ENCODE measurements around the gene CERS6.
A peak's percentile ranks its signal among the peaks of the same experiment; 100 is the strongest.
"Not testable (repeated sequence)": the region's sequence is repeated elsewhere in the genome, so short reads cannot be mapped to it uniquely, and the experiment has no call there.

CERS6 gene

DNA sequence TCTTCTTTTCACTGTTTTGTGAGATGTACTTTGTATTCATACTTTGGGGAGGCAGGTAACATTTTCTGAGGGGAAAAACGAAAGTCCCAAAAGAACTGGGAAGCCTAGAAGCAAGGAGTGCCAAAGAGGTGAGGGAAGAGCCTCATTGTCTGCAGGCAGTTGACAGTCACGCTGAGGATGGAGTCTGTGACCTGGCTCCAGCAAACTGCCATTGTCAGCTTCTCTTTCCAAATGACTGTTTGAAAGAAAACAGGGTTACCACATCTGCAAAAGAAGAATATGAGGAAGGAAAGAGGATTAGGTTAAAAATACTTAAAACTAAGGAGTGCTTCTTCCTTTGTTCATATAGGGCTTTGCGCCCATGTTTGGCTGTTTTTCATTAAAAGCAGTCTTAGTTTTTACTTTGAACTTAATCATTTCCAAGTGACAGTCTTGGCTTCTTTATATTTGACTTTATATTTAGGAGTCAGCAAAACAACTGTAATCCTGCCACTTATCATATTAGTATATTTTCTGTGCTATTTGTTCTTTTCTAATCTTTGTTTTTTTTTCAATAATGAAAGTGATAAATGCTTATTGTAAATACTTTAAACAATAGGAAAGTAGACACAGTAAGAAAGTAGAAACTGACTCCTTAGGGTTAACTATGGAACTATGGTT, 35.0 kb downstream of the CERS6 start:
- no peak for TF ChIP-seq ZFX (IDR thresholded peaks at IDR 0.05; ENCODE audit: borderline replicate concordance)
- TF ChIP-seq, protein P1, sequence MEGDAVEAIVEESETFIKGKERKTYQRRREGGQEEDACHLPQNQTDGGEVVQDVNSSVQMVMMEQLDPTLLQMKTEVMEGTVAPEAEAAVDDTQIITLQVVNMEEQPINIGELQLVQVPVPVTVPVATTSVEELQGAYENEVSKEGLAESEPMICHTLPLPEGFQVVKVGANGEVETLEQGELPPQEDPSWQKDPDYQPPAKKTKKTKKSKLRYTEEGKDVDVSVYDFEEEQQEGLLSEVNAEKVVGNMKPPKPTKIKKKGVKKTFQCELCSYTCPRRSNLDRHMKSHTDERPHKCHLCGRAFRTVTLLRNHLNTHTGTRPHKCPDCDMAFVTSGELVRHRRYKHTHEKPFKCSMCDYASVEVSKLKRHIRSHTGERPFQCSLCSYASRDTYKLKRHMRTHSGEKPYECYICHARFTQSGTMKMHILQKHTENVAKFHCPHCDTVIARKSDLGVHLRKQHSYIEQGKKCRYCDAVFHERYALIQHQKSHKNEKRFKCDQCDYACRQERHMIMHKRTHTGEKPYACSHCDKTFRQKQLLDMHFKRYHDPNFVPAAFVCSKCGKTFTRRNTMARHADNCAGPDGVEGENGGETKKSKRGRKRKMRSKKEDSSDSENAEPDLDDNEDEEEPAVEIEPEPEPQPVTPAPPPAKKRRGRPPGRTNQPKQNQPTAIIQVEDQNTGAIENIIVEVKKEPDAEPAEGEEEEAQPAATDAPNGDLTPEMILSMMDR (IDR thresholded peaks at IDR 0.05): no peak
- no peak overlapping the region for H3K27ac ChIP-seq

DNA sequence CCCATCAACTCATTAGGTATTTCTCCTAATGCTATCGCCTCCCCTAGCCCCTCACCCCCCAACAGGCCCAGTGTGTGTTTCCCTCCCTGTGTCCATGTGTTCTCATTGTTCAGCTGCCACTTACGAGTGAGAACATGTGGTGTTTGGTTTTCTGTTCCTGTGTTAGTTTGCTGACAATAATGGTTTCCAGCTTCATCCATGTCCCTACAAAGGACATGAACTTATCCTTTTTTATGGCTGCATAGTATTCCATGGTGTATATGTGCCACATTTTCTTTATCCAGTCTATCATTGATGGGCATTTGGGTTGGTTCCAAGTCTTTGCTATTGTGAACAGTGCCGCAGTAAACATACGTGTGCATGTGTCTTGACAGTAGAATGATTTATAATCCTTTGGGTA, 35.7 kb downstream of the CERS6 start:
- not testable (repeated sequence) for H3K27ac ChIP-seq

DNA sequence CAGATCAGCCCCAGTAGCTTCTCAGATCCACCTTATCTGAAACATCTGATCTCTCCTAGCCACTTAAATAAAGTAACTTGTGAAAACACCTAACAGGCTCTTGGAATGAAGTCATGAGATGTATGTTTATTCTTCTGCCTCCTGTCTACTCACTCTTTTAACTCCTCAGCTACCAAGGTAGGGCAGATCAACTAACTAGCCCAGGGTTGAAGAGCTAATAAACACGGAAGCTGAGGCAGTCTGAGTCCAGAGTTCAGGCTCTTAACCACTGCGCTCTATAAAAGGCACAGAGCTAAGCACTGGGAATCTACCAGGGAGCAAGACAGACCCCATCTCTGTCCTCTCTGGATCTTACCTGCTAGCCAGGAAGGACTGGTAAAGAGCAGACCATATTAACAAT, 37.1 kb downstream of the CERS6 start:
- not testable (repeated sequence) for H3K27ac ChIP-seq

DNA sequence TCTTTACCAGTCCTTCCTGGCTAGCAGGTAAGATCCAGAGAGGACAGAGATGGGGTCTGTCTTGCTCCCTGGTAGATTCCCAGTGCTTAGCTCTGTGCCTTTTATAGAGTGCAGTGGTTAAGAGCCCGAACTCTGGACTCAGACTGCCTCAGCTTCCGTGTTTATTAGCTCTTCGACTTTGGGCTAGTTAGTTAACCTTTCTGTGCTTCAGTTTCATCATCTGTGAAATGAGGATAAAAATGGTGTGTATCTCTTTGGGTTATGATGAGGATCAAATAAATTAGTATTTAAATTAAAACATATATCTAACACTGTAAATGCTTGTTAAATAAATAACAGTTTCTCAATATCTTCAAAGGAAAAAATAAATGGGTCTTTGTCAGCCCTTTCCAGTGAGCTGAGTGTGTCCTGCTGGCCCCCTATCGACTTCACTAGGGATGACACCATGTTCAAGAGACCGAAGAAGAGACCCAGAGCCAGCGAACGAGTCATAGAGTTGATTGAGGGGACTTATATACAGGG, 38.2 kb downstream of the CERS6 start:
- TF ChIP-seq ZFX (IDR thresholded peaks at IDR 0.05; ENCODE audit: borderline replicate concordance): no peak
- TF ChIP-seq, protein P1 (IDR thresholded peaks at IDR 0.05): 0 out of 2 replicates have a peak, but pooled peaks have one; percentile 8
- no peak overlapping the region for H3K27ac ChIP-seq

DNA sequence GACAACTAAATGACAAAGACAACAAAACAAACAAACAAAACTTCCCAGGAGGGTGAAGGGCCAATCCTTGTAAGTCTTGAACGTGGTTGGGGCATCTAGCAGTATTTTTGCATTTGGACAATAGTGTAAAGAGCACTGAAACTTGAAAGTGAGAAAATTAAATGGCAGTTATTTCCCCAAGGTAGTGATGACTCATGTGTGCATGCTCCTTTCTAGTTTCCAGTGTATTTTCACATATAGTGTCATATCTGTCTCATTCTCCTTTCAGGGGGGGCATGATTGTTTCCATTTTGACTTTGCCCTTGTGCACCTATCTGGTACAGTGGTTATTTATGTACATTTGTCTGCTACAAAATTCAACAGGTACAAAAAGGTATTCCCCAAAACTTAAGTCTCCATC, 39.5 kb downstream of the CERS6 start:
- no peak overlapping the region for H3K27ac ChIP-seq
- no peak for TF ChIP-seq ZFX (IDR thresholded peaks at IDR 0.05; ENCODE audit: borderline replicate concordance)

DNA sequence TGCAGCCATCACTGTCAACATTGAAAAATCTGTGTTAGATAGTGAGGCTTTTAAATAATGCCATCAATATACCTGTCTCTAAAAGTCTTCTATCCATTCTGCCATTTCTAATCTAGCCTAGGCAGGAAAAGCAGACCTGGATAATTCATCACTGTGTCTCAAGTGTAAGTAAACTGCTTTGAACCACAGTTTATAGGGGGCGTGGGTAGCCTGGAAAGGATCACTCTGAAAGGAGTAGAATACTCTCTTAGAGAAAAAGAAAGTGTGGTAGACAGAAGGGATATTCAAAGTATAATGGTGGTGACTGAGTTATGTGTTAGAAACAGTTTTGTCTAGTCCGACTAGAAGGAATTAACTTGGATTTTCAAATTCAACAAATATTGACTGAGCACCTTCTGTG, 40.8 kb downstream of the CERS6 start:
- no peak overlapping the region for H3K27ac ChIP-seq
- TF ChIP-seq ZFX (IDR thresholded peaks at IDR 0.05; ENCODE audit: borderline replicate concordance): no peak
- TF ChIP-seq, protein P1 (IDR thresholded peaks at IDR 0.05): no peak

DNA sequence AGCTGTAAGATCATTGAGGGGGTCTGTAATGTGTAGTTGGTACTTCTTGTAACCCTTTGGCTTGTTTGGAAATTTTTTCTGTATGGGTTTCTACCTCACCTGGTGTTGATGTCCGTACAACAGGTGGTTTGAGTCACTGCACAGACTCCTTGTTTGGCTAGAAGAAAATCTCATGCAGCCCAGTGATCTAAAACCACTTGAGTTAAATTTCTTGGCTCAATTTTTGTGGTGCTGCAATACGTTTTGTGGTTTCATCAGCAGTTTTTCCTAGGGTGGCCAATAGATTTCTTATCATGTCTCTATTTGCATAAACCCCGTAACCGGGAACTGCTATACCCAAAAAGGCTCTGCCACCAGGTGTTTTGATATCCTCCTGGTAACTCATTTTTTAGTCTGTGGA, 43.4 kb downstream of the CERS6 start:
- H3K27ac ChIP-seq: no peak overlapping the region
- TF ChIP-seq, protein P1 (IDR thresholded peaks at IDR 0.05): no peak
- TF ChIP-seq ZFX (IDR thresholded peaks at IDR 0.05; ENCODE audit: borderline replicate concordance): no peak

DNA sequence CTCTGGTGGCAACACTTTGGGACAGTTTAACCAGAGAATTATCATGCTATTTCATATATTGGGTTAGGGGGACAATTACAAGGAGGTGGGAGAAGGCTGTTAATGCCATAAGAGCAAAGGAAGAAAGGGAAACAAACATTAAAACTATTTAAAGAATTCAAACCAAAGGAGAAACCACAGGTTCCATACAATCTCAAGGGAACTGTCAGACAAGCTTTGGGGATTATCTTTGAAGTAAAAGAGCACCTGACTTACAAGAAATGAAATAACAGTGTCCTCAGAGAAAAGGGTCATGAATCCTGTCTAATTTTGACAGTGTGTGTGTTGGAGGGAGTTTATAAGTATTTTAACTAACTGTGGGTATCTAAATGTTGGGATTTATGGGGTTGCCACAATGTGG, 44.4 kb downstream of the CERS6 start:
- TF ChIP-seq, protein P1 (IDR thresholded peaks at IDR 0.05): no peak
- no peak for TF ChIP-seq ZFX (IDR thresholded peaks at IDR 0.05; ENCODE audit: borderline replicate concordance)
- no peak overlapping the region for H3K27ac ChIP-seq

DNA sequence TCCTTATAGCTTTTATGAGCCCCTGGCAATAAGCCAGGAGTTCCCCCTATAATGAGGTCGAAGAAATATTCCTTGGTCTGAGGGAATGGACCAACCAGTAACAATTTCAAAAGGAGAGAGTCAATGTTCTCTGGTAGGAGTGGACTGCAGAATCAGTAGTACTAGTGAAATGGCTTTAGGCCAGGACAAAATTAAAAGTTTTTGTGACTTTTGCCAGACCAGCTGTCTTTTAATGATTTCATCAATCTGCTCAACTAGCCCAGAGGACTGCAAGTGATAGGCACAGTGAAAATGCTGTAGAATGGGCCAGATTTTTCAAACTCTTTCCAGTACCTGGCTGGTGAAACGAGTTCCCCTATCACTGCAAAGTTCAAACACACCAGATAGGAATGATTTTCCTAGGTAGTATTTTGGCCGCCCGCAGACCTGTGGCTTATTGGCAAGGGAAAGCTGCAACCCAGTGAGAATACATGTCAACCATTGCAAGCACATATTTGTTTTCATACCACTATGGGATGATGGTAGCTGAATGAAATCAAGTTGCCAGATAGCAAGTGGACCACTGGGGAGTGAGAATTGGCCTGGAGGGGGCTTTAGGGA, 45.5 kb downstream of the CERS6 start:
- no peak for TF ChIP-seq ZFX (IDR thresholded peaks at IDR 0.05; ENCODE audit: borderline replicate concordance)
- TF ChIP-seq, protein P1 (IDR thresholded peaks at IDR 0.05): no peak
- no peak overlapping the region for H3K27ac ChIP-seq

DNA sequence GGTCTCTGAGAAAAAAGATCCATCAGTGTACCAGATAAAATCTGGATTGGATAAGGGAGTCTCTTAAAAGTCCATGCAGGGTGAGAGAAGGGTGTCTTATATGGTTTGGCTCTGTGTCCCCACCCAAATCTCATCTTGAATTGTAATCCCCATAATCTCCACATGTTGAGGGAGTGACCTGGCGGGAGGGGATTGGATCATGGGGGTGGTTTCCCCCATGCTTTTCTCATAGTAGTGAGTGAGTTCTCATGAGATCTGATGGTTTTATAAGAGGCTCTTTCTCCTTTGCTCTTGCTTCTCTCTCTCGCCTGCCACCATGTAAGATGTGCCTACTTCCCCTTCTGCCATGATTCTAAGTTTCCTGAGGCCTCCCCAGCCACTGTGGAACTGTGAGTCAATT, 46.8 kb downstream of the CERS6 start:
- not testable (repeated sequence) for H3K27ac ChIP-seq

All from 22Rv1 (cell line).